Measurements from ENCODE around the gene PDE11A. TPM values are rescaled to one million over a fixed set of nuclear protein-coding genes. Genes with fewer than 3 reads are reported as not detected.
"Not testable (repeated sequence)": the region's sequence is repeated elsewhere in the genome, so short reads cannot be mapped to it uniquely, and the experiment has no call there.

PDE11A gene
- total RNA-seq, 1 donor from 2014 or later = 2.8 TPM

GRCh38 chr2:177818412-177818811 is 254.2 kb downstream of the PDE11A start:
- DNase-seq (ENCODE audit: low spot score) = no peak

GRCh38 chr2:177817300-177817699 is 255.3 kb downstream of the PDE11A start:
- DNase-seq (ENCODE audit: low spot score) = no peak

GRCh38 chr2:177816766-177817165 is 255.8 kb downstream of the PDE11A start:
- no peak for DNase-seq (ENCODE audit: low spot score)

GRCh38 chr2:177812713-177813396 is 259.7 kb downstream of the PDE11A start:
- no peak for DNase-seq (ENCODE audit: low spot score)

- no peak for DNase-seq (ENCODE audit: low spot score)
Observed at GRCh38 chr2:177810906-177811305, 261.7 kb downstream of the PDE11A start.

GRCh38 chr2:177808984-177809809 is 263.4 kb downstream of the PDE11A start:
- no peak for DNase-seq (ENCODE audit: low spot score)

GRCh38 chr2:177806025-177806424 is 266.6 kb downstream of the PDE11A start:
- DNase-seq (ENCODE audit: low spot score) = no peak

- DNase-seq (ENCODE audit: low spot score) = no peak
Observed at GRCh38 chr2:177799531-177799930, 273.0 kb downstream of the PDE11A start.

- no peak for DNase-seq (ENCODE audit: low spot score)
Observed at GRCh38 chr2:177797808-177798207, 274.8 kb downstream of the PDE11A start.

- DNase-seq (ENCODE audit: low spot score) = no peak
Observed at GRCh38 chr2:177796654-177797415, 275.7 kb downstream of the PDE11A start.

GRCh38 chr2:177796011-177796410 is 276.6 kb downstream of the PDE11A start:
- no peak for DNase-seq (ENCODE audit: low spot score)

GRCh38 chr2:177785143-177785542 is 287.4 kb downstream of the PDE11A start:
- not testable (repeated sequence) for DNase-seq (ENCODE audit: low spot score)

- no peak for DNase-seq (ENCODE audit: low spot score)
Observed at GRCh38 chr2:177784745-177785067, 287.9 kb downstream of the PDE11A start.

- no peak for DNase-seq (ENCODE audit: low spot score)
Observed at GRCh38 chr2:177783835-177784744, 288.5 kb downstream of the PDE11A start.

- DNase-seq (ENCODE audit: low spot score) = no peak
Observed at GRCh38 chr2:177783091-177783490, 289.5 kb downstream of the PDE11A start.

- no peak for DNase-seq (ENCODE audit: low spot score)
Observed at GRCh38 chr2:177782613-177783012, 290.0 kb downstream of the PDE11A start.

- DNase-seq (ENCODE audit: low spot score) = no peak
Observed at GRCh38 chr2:177778472-177778871, 294.1 kb downstream of the PDE11A start.

- DNase-seq (ENCODE audit: low spot score) = no peak
Observed at GRCh38 chr2:177772529-177772928, 300.0 kb downstream of the PDE11A start.

GRCh38 chr2:177771191-177771590 is 301.4 kb downstream of the PDE11A start:
- DNase-seq (ENCODE audit: low spot score) = no peak

GRCh38 chr2:177767768-177768167 is 304.8 kb downstream of the PDE11A start:
- DNase-seq (ENCODE audit: low spot score) = no peak

- no peak for DNase-seq (ENCODE audit: low spot score)
Observed at GRCh38 chr2:177765698-177766097, 306.9 kb downstream of the PDE11A start.
